Tibial nerve (tissue), 4 donors: ENCODE results near the gene KCNK2.

Experiments used
- EP300 ChIP-seq, 2 donors: sonication (generic); formaldehyde crosslinking; IDR thresholded peaks; one replicate each; pipeline ENCODE4 v1.6.1; 2017; ENCODE audit warnings: antibody characterized with exemption in 2 of 2, mild to moderate bottlenecking in 1 of 2
- POLR2A ChIP-seq, 2 donors: fragments of 450-650 bp; IDR thresholded peaks; one replicate each; pipeline ENCODE4 v1.6.1; 2017; ENCODE audit warnings: antibody characterized with exemption in 2 of 2, mild to moderate bottlenecking in 2 of 2, moderate library complexity in 2 of 2
- TF ChIP-seq, protein P1 (sequence below), 5 experiments: fragments of 200-600 bp in 3 of 5; fragments of 450-650 bp in 2 of 5; sonication (generic) in 3 of 5; IDR thresholded peaks; one replicate each; pipeline ENCODE4 v1.5.1; 2016 to 2019; ENCODE audit warnings: antibody characterized with exemption in 5 of 5, mild to moderate bottlenecking in 3 of 5, moderate library complexity in 2 of 5

DNA sequence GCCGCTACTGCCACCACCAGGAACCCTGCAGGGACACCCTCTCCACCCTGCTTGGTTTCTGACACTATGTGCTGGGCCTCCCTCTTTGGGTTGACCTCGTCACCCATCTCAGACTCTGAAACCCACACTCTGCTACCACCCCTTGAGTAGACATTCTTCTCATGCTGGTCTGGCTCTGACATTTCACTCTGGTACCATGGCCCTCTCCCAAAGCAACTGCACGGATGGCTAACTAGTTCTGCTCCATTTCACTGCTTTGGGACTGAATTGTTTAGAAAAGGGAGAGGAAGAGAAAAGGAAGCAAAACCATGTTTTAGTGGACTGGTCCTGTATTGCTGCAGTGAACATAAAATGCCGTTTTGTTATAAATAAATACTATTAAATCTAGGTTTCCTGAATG lies 137.8 kb downstream of the KCNK2 start:
- TF ChIP-seq, protein P1, sequence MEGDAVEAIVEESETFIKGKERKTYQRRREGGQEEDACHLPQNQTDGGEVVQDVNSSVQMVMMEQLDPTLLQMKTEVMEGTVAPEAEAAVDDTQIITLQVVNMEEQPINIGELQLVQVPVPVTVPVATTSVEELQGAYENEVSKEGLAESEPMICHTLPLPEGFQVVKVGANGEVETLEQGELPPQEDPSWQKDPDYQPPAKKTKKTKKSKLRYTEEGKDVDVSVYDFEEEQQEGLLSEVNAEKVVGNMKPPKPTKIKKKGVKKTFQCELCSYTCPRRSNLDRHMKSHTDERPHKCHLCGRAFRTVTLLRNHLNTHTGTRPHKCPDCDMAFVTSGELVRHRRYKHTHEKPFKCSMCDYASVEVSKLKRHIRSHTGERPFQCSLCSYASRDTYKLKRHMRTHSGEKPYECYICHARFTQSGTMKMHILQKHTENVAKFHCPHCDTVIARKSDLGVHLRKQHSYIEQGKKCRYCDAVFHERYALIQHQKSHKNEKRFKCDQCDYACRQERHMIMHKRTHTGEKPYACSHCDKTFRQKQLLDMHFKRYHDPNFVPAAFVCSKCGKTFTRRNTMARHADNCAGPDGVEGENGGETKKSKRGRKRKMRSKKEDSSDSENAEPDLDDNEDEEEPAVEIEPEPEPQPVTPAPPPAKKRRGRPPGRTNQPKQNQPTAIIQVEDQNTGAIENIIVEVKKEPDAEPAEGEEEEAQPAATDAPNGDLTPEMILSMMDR (IDR thresholded peaks at IDR 0.05), result no peak
- TF ChIP-seq EP300 (IDR thresholded peaks at IDR 0.05) (no peak), POLR2A (IDR thresholded peaks at IDR 0.05) (no peak)
